Midbrain (tissue), 1 donor: Measurements from ENCODE around the gene NUDT21.
A peak's percentile ranks its signal among the peaks of the same experiment; 100 is the strongest.

Source experiments
- DNase-seq: peaks from one replicate; lab custom pipeline; 2025; lab: John Stamatoyannopoulos, UW

The NUDT21 gene

DNA sequence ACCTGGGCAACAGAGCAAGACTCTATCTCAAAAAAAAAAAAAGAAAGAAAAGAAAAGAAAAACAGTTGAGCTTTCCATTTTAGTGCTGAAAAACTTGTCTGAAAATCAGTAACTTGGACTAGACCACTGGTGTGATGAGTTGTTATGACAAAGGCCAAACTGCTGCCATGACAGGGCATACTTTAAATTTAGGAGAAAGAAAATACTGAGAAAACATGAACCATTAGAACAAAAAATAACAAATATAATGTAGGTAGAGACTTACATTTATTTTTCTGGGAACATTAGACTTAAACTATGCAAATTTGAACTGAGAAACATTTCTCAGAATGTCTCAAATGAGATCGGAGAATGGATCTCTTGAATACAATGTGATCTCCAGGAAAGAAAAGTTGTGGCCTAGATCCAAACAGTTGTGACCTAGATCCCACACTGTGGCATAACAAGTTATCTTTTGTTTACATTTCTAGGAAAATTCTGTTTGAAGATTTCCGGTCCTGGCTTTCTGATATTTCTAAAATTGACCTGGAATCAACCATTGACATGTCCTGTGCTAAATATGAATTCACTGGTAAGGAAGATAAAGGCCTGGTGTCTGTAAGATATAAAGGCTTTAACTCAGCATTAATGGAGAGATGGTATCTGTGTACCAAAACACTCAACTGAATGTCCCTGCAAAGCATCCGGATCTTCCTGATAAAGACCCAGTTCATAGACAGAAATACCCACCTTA lies 11.1 kb upstream of the NUDT21 start:
- no peak for DNase-seq

GRCh38 chr16:56460101-56460500 lies 9.0 kb upstream of the NUDT21 start:
- no peak for DNase-seq

DNA sequence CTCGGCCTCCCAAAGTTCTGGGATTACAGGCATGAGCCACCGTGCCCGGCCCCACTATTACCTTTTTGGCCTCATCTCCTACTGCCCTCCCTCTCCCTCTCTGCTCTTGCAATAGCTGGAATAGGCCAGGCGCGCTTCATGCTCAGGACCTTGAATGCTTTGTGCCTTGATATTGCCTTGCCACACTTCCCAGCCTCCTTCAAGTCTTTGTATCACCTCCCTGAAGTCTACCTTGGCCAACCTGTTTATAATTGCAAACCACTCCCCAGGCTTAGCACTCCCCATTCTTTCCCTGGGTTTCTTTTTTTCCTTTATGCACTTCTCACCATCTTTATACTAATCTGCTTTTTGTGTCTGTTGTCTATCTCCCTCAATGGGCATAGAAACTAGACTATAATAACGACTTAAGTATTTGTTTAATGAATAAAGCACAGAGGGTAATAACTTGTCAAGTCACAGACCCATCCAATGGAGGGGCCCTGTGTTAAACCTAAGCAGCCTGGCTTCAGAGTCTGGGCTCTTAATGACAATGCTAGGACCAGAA lies 6.9 kb upstream of the NUDT21 start:
- DNase-seq: no peak

DNA sequence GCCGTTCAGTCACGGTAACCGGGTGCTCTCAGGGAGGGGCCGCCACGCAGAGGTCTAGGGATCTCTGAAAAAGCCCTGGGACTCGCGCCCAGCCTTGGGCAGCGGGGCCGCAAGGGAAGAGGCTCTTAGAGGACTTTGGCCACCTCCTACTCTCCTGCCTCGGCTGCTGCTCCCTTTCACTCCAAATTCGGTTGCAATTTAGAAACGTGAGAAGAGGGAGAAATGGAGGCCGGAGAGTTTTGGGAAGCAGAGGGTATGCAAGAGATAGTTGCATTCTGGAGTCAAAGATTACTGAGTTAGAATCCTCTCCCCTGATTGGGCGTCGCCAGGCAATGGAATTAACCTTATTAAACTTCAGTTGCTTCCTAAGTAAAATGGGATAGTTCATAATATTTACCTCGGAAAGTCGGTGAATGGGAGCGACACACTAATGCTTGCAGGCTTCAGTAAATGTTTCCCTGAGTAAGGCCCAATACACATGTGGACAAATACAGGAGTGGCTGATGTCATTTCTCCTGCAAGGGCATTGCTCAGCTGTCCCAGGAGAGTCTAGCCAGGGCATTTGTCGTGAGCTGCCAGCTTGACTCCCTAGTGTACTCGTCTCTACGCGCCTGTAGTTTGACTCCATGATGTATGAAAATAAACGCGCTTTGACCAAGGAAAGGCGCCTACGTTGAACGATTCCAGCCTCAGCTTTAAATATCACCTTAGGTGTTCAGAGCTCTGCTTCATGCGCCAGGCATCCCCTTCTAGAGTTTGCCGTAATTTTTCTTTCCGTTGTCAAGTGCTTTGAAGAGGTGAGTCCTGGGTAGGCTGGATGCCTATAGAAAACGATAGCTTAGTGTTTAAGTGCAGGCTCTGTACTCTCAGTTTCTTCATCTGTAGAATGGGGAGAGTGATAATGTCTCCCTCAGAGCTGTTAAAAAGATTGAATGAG lies 889 bp upstream of the NUDT21 start:
- DNase-seq: no peak

GRCh38 chr16:56450275-56450985 lies 702 bp downstream of the NUDT21 start:
- DNase-seq: no peak

GRCh38 chr16:56448005-56448404 lies 3.1 kb downstream of the NUDT21 start:
- no peak for DNase-seq

DNA sequence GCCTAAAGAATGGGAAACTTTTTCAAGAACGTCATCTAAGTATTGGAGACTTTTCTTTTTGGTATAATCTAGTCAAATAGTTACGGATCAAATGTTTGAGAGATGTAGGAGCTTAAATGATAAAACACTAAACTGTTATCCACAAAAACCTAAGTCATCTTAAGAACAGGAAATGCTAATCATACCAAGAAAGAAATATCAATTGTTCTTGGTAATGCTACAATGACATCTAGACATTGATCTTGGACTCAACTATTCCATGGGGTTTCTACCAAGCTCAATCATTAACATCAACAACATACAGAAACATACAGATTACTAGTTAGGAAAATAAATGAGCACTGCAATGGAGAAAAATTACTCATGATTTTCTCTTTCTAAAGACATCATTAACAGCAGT lies 3.8 kb downstream of the NUDT21 start:
- DNase-seq: no peak

GRCh38 chr16:56438038-56438437 lies 13.1 kb downstream of the NUDT21 start:
- no peak for DNase-seq

DNA sequence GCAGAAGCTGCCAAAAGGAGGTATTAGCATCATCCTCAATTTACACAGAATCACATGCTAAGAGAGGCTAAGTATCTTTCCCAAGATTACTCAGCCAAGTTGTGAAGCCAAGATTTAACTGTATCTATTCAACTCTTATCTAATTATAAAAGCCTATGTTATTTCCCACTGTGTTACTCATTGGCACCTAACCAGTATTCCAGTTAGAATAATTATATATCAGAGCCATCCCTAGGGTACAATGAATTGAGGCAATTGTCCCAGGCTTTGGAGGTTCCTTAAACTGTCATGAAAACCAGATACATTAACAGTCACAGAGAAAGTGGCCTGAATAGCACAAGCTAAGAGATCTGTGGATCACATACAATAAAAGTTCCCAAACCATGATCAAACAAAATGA lies 14.9 kb downstream of the NUDT21 start:
- DNase-seq: no peak

DNA sequence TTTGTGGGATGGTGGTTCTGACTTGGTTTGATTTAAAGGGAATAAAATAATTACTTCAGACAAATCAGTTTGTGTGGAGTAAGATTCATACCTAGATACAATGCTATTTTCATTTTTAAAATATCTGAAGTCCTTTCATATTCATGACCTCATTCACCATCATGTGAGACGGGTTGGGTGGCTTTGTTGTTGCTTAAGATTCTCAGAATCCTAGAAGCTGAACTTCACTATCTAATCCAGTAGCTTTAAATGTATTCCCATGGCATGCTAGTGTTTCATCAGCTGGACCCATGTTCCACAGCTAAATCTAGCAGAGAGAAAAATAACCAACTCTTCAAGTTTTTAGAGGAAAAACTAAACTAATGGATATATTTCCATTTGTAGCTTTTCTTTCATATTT lies 23.0 kb downstream of the NUDT21 start:
- no peak for DNase-seq

- no peak for DNase-seq
These were observed 24.5 kb downstream of the NUDT21 start for GRCh38 chr16:56426585-56426984.

DNA sequence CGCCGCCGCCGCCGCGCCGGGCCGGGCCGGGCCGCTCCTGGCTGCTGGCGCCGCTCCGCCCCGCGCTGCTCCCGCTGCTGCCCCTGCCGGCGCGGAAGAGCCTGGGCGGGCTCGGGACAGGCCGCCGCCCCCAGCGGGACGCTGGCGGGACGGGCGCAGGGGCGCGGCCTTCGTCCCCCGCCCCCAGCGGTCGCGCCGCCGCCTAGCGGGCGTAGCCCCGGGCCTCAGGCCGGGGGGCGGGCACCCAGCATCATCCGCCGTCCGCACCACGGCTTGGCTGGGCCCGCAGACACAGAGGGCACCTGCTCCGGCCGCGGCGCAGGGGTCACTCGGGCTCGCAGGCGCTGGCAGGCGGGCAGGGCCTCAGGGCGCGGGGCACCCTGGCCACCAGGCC lies 25.7 kb downstream of the NUDT21 start, which contains the start of gene AMFR:
TSS of gene AMFR (minus strand) at position 107 of the 394 bp plus-strand sequence. CDS start 218 bp downstream, outside the sequence.
- DNase-seq: peak; percentile 76

GRCh38 chr16:56424791-56425438 lies 26.2 kb downstream of the NUDT21 start:
- no peak for DNase-seq

- no peak for DNase-seq
These were observed 26.7 kb downstream of the NUDT21 start for GRCh38 chr16:56424404-56424764.

DNA sequence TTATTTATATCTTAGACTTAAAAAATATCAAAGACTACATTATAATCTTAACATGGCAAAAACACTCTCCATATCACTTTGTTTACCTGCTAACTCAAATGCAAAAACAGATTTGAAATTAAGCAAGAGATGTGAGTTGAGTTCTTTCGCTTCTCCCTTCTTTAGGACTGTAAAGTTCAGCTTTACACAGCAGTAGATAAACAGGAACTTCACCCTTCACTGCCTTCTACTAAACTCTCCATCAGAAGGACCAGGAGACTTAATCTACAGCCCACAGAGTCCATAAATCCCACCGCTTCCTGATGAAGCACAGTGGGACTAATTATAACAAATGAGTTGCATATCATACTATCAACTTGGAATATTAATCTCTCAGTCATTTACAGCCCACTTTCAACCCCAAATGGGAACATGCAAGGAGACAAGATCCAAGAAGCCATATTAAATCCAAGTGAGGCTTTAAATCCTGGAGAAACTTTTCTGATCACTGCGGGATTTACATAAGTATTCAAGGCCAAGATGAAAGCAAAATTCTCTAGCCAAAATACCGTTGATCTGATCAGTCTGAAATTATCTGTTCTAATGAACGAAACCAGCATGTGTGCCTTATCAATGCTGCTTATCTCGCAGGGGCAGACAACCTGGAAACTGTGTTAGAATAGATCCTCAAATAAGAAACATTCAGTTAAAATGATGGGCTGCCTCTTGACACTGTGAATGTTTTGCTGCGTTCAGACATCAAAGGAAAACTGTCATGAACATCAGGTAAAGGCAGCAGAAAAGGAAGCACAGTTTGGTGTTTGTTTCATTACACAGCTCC lies 27.3 kb downstream of the NUDT21 start:
- DNase-seq: no peak

- DNase-seq: no peak
These were observed 28.2 kb downstream of the NUDT21 start for GRCh38 chr16:56422896-56423441.

GRCh38 chr16:56421976-56422669 lies 29.0 kb downstream of the NUDT21 start:
- no peak for DNase-seq

DNA sequence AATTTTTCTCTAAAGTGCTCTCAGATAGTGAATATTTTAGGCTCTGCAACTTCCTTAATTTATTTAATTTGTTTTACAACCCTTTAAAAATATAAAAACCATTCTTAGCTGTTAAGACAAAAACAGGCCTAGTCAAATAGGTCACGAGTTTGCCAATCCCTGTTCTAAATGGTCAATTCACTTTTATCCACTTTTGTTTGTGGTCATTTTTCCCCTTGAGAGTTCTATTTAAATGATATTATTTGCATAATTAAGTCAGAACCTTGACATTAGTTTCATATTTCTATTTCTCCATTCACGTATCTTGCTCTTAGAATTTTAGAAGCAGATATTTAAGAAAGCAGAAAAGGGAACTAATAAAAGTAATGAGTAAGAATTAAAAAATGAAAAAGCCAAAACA lies 29.8 kb downstream of the NUDT21 start:
- no peak for DNase-seq

DNA sequence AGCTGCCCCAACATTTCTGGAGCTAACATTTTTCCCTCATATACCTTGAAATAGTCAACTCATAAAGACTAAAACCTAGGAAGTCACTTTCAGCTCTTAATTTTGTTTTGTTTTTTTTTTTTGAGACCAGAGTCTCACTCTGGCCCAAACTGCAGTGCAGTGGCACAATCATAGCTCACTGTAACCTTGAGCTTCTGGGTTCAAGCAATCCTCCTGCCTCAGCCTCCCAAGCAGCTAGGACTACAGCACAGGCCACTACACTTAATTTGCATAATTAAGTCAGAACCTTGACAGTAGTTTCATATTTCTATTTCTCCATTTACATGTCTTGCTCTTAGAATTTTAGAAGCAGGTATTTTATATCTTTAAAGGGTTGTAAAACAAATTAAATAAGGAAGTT lies 30.5 kb downstream of the NUDT21 start:
- DNase-seq: no peak
